ENCODE results near the gene PGLYRP4. TPM values are rescaled to one million over a fixed set of nuclear protein-coding genes. Genes with fewer than 3 reads are reported as not detected.

Gene PGLYRP4, protein sequence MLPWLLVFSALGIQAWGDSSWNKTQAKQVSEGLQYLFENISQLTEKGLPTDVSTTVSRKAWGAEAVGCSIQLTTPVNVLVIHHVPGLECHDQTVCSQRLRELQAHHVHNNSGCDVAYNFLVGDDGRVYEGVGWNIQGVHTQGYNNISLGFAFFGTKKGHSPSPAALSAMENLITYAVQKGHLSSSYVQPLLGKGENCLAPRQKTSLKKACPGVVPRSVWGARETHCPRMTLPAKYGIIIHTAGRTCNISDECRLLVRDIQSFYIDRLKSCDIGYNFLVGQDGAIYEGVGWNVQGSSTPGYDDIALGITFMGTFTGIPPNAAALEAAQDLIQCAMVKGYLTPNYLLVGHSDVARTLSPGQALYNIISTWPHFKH
- total RNA-seq = not detected

DNA sequence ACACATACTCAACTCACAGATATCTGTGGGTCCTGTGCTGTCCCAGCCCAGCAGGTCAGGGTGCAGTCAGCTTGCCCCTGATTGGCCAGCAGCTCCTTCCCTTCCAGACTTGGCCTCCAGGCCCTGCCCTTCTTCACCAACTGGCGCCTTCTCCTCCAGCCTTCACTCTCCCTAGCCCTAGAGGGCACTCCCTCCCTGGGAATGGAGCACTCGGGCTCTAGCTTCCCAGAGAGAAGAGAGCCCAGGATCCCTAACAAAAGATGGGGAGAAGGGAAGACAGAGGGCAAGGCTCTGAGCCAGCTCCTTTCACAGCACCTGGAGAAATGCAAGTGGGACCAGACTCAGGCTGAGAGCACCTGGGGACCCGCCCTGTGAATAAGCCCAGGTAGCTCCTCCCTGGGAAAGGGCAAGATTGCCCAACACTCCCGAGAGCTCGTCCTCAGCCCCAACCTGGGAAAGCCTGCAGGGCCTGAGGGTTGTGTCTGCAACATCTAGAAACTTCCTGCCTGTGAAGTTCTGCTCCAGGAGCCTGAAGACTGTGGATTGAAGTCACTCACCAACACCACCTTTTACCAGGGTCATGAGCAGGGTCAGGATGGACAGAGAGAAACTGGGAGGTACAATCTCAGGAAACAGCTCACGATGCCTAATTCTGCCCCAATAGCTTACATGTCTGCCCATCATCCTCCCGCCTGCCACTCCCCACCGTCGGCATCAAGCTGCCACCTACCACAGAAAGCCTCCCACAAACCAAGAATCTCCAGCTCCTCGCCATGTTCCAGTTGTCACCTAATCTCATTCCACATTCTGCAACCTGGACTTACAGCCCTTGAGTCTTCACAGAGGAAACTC lies at the start of gene PGLYRP4:
PGLYRP4 (minus strand) TSS at position 331 of the 852 bp plus-strand sequence. CDS start 909 bp downstream, outside the sequence.
- FAIRE-seq (no peak), DNase-seq (ENCODE audit: low spot score in 2 of 2) (no peak)

- FAIRE-seq = no peak
Measured at GRCh38 chr1:153397924-153398651, 49.4 kb upstream of the PGLYRP4 start.

GRCh38 chr1:153397051-153397923 lies 48.6 kb upstream of the PGLYRP4 start:
- no peak for FAIRE-seq
- DNase-seq (ENCODE audit: low spot score in 2 of 2) = no peak

More at GRCh38 chr1:153397924-153398651, 49.4 kb upstream of the PGLYRP4 start:
- DNase-seq (ENCODE audit: low spot score in 2 of 2) = no peak

DNA sequence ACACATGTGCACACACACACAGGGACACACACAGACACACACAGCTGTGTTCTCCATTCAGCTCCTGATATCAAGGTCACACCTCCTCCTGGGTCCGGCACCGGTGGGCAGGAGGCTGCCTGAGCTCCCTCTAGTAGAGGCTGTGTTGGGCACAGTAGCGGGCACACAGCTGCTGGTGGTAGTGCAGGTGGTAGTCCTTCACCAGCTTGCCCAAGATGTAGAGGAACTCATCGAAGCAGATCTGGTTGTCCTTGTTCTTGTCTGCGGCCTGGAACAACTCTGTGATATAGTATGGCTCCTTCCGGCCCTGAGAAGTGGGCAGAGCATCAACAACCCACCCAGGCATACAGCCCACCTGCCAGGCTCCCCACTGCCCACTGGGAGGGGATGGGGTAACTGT lies 47.8 kb upstream of the PGLYRP4 start:
- DNase-seq (ENCODE audit: low spot score in 2 of 2) (no peak), FAIRE-seq (no peak)

DNA sequence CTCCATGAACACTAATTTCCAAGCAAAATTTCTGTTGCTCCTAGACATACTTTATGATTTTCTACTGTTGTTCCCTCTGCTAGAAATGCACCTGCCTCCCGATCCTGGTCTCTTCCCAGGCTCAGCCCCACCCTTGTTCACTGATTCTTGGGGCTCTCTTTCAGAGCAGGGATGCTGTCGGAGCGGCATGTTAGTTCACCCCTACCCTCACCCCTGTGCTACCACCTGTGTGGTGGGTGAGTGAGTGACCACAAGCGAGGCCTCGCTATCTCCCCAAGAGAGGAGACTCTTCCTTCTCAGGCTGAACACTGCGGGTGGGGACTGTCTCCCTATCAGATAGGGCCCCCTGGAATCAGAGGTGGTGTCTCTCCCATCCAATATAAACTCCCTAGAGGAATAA lies 47.1 kb upstream of the PGLYRP4 start:
- DNase-seq (ENCODE audit: low spot score in 2 of 2) (no peak), FAIRE-seq (no peak)

- no peak for FAIRE-seq
- no peak for DNase-seq (ENCODE audit: low spot score in 2 of 2)
Measured at GRCh38 chr1:153395136-153395685, 46.6 kb upstream of the PGLYRP4 start.

DNA sequence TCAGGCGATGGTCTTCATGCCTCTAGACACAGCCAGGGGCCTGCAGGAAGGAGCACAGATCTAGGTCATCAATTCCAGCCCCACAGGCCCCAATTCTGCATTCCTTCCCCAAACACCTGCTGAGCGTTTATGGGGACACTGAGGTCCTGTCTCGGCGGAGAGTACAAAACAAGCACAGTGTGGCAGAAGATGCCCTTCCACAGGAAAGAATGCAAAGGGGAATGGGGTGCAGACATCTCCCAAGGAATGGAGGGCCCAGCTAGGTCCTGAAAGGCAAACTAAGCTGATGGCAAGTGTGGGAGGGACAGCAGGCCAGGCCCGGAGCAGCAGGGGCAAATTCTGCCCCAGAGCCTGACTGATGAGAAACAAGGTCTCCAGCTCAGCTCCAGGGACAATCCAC lies 45.8 kb upstream of the PGLYRP4 start:
- DNase-seq (ENCODE audit: low spot score in 2 of 2) (no peak), FAIRE-seq (no peak)

DNA sequence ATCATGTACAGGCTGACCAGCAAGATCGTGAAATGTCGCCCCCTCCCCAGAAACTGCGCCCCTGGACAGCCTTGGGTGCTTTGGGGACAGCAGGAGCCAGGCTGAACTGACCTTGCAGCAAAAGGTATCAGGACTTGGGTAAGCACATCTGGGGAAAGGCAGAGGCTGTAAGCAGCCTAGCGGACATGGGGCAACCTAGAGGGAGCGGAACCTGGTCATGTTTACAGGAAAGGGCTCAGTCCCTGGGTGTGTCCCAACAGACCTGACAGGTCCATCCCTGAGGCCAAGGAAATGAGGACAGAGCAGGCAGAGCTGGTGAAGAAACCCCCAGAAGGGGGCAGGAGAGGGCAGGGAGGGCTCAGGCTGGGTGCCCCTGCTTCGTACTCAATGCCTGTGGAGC lies 45.3 kb upstream of the PGLYRP4 start:
- FAIRE-seq = no peak
- DNase-seq (ENCODE audit: low spot score in 2 of 2) = no peak

- DNase-seq (ENCODE audit: low spot score in 2 of 2) = no peak
- FAIRE-seq = no peak
Measured at GRCh38 chr1:153392822-153393221, 44.2 kb upstream of the PGLYRP4 start.

DNA sequence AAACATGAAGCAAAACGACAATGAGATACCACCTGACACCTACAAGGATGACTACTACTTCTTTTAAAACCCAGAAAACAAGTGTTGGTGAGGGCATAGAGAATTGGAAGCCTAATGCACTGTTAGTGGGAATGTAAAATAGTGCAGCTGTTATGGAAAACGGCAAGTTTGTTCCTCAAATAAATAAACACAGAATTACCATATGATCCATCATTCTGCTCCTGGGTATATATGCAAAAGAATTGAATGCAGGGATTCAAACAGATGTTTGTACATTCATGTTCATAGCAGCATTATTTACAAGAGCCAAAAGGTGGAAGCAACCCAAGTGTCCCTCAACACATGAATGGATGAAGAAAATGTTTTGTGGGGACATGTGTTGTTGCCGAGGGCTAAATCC lies 43.6 kb upstream of the PGLYRP4 start:
- FAIRE-seq (no peak), DNase-seq (ENCODE audit: low spot score in 2 of 2) (no peak)

GRCh38 chr1:153390938-153391710 lies 42.5 kb upstream of the PGLYRP4 start, which contains the start of gene S100A8:
S100A8 (minus strand) TSS chr1:153391073; CDS start chr1:153390535, 538 bp downstream.
- DNase-seq (ENCODE audit: low spot score in 2 of 2) = no peak
- no peak for FAIRE-seq

DNA sequence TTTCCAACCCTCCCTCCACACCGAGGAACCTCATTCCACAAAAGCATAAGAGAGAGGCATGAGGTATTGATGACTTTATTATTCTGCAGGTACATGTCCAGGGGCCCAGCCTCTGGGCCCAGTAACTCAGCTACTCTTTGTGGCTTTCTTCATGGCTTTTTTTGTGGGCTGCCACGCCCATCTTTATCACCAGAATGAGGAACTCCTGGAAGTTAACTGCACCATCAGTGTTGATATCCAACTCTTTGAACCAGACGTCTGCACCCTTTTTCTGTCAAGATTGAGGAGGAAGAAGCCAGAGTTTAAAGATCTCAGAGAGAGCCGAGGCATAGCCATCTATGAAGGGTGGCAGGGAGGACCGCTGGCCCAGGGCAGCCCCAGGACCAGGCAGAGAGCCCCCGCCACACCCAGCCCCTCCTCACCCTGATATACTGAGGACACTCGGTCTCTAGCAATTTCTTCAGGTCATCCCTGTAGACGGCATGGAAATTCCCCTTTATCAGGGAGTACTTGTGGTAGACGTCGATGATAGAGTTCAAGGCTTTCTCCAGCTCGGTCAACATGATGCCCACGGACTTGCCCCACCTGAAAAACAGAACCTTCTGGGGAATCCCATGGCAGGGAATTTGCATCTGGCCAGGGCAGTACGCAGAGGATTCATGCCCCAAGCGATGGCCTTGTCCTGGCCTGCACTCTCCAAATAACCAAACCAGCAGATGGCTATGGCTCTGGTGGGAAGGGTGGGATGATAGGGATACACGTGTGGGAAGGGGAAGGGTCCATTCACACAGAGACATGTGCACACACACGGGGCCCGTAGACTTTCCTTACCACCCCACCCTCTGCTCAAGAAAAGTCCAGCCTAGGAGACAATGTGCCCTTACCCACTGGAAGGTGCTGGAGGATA lies 41.6 kb upstream of the PGLYRP4 start:
- no peak for FAIRE-seq
- no peak for DNase-seq (ENCODE audit: low spot score in 2 of 2)

DNA sequence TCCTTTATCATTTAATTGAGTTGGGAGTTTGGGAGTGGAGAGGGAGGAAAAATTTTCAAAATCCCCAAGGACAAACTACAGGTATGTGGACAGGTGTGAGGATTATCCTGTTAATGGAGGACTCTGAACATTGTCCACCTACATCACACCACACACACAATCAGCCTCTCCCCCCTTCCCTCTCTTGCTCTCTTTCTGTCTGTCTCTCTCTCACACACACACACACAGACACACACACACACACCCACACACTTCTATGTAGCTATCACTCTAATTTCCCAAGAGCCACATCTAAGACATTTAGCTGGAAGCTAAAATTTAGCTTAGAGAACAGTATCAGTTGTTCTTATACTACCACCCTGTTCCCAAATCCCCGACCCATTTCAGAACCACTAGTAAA lies 40.8 kb upstream of the PGLYRP4 start:
- DNase-seq (ENCODE audit: low spot score in 2 of 2) (no peak), FAIRE-seq (no peak)

DNA sequence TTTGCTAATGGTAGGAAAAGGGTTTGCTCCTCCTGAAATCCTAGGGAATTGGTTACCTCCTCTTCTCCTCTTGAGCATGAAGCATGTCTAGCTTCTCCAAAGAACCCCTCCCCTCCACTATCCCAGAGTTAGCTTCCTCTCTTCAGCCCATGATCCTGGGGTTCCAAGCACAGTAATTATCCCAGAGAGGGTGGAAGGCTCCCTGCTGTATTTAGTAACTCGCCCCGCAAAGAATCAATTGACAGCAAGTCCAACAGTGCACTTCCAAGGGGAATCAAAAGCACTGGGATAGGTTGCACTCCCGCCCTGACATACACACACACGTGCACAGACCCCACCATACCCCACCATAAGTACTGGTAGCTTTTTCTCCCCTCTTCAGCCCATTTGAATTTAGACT lies 39.1 kb upstream of the PGLYRP4 start:
- FAIRE-seq = no peak
- no peak for DNase-seq (ENCODE audit: low spot score in 2 of 2)

DNA sequence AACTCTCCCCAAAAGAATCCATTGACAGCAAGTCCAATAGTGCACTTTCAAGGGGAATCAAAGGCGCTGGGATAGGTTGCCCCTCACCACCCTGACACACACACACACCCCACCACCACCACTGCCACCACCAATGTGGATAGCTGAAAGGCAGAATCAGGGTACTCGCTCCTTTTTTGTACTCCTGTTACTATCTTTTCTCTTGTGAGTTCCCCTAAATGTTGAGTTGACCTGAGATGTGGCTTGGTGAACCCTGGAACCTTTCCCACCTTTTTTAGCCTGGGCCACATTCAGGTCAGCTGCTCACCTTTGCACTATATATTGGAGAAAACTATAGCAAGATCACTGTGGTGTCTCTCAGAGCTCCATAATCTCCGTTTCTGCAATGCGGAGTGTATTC lies 38.4 kb upstream of the PGLYRP4 start:
- no peak for FAIRE-seq
- DNase-seq (ENCODE audit: low spot score in 2 of 2) = no peak

GRCh38 chr1:153386500-153386901 lies 37.9 kb upstream of the PGLYRP4 start:
- peak in 1 of 2 donors; percentile 17 for DNase-seq (ENCODE audit: low spot score in 2 of 2)
- FAIRE-seq = no peak

DNA sequence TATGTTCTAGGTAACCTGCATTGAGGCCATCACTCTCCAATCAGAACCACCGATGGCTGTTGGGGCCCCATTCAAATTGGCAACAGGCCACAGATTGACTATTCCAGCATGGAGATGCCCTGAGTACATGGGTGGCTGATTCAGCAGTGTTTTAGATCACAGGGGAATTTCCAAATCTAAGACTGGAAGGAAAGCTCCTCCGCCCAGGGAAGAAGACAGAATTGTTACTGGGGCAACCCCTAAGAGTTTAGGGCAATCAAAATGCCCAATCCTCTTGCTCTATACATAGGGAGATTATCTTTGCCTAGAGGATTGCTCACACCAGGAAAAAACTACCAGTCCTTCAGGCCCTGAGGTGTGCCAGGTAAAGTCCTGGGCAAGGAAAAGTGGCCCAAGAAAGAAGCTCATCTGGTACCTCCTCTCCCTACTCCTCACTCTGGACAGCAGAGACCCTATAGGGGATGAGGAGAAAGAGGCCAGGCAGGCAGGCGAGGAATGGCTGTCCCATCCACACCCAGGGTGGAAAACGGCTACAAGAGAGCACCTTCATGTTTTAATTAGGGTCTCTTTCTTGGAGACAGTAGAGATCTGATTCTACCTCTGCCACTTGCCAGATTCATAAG lies 36.4 kb upstream of the PGLYRP4 start:
- no peak for FAIRE-seq

More for the DNA sequence above, 36.4 kb upstream of the PGLYRP4 start:
- DNase-seq (ENCODE audit: low spot score in 2 of 2) = no peak
